ENCODE data around the gene EXD3. TPM values are rescaled to one million over a fixed set of nuclear protein-coding genes. Genes with fewer than 3 reads are reported as not detected.

The EXD3 gene
- total and polyA plus RNA-seq, 2 of the 4 experiments (the other 2 are of a cell fraction), result 1.1 to 7.4 TPM

DNA sequence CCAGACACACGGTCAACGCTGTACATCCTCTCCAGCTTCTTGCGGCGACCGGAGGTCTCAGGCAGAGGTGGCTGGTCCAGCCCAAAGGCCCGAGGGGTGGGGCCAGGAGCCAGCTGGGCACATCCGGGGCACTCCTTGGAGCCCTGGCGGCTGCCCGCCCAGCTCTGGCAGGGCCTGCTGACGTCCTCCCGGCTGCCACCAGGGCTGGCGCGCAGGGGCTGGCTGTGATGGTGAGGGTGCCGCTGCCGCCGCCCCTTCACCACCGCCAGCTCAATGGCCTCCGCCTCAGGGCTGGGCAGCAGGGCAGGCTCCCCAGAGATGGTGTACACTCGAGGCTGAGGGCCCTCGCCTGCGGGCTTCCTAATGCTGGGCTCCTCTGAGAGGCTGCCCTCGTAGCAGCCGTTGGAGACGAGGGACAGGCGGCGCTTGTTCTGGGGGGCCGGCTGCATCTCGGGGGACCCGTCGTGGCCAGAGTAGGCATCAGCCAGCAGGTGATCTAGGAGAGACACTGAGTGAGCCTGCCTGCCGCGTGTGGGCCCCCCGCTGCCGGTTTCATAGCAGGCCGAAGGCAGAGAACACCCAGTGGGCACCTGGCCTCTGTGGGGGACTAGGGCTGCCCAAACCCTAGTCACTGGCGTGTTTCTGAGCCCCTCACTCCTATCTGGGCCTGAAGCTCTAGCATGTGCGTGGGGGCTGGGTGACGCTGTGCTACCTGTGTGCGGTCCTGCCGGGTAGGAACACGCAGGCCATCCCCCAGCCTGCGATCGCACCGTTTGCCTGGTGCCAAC is 34.6 kb upstream of the EXD3 start:
- H3K9me1 ChIP-seq (ENCODE audit: insufficient read depth, low read length), result no peaks in the 10 kb centered on the region
- H2BK20ac ChIP-seq (ENCODE audit: low read depth, low read length), result no peak overlapping the region
- H2BK5ac ChIP-seq (ENCODE audit: low read depth, low read length, poor library complexity, severe bottlenecking), result no peak overlapping the region
- in situ Hi-C loops (cut with MboI; ENCODE audit: low sequenced_read_pairs), result no loop called here
- TF ChIP-seq, protein P1, sequence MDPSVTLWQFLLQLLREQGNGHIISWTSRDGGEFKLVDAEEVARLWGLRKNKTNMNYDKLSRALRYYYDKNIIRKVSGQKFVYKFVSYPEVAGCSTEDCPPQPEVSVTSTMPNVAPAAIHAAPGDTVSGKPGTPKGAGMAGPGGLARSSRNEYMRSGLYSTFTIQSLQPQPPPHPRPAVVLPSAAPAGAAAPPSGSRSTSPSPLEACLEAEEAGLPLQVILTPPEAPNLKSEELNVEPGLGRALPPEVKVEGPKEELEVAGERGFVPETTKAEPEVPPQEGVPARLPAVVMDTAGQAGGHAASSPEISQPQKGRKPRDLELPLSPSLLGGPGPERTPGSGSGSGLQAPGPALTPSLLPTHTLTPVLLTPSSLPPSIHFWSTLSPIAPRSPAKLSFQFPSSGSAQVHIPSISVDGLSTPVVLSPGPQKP (IDR thresholded peaks at IDR 0.05; ENCODE audit: borderline replicate concordance, low read depth, low read length), result no peak
- no peak for TF ChIP-seq MAFK (IDR thresholded peaks at IDR 0.05; ENCODE audit: low read depth, low read length)
- TF ChIP-seq SMC3 (IDR thresholded peaks at IDR 0.05; ENCODE audit: low read depth, low read length), result no peak
- no peak for TF ChIP-seq NFE2L2 (IDR thresholded peaks at IDR 0.05; ENCODE audit: low read depth, low read length)
- TF ChIP-seq BHLHE40 (IDR thresholded peaks at IDR 0.05; ENCODE audit: low read depth, low read length), result no peak
- TF ChIP-seq POLR2A (IDR thresholded peaks at IDR 0.05; ENCODE audit: low read depth, low read length), result no peak
- TF ChIP-seq, protein P2, sequence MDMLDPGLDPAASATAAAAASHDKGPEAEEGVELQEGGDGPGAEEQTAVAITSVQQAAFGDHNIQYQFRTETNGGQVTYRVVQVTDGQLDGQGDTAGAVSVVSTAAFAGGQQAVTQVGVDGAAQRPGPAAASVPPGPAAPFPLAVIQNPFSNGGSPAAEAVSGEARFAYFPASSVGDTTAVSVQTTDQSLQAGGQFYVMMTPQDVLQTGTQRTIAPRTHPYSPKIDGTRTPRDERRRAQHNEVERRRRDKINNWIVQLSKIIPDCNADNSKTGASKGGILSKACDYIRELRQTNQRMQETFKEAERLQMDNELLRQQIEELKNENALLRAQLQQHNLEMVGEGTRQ (IDR thresholded peaks at IDR 0.05; ENCODE audit: low read depth, low read length), result no peak
- TF ChIP-seq RFX5 (IDR thresholded peaks at IDR 0.05; ENCODE audit: low read depth, low read length), result no peak
- TF ChIP-seq CEBPB (IDR thresholded peaks at IDR 0.05; ENCODE audit: low read depth, low read length), result no peak
- no peak for TF ChIP-seq MXI1 (IDR thresholded peaks at IDR 0.05; ENCODE audit: borderline replicate concordance, low read depth, low read length)
- no peak for TF ChIP-seq RAD21 (IDR thresholded peaks at IDR 0.05; ENCODE audit: low read length)
- TF ChIP-seq RCOR1 (IDR thresholded peaks at IDR 0.05; ENCODE audit: insufficient replicate concordance, low read length), result no peak
- TF ChIP-seq CHD1 (IDR thresholded peaks at IDR 0.05; ENCODE audit: low read depth, low read length), result no peak
- TF ChIP-seq FOS (IDR thresholded peaks at IDR 0.05; ENCODE audit: low read depth, low read length), result no peak
- TF ChIP-seq MAZ (IDR thresholded peaks at IDR 0.05; ENCODE audit: borderline replicate concordance, low read depth, low read length), result no peak
- H3K23ac ChIP-seq (ENCODE audit: low read depth, low read length), result no peak overlapping the region
- H3K27me3 ChIP-seq (ENCODE audit: control insufficient read depth, insufficient read depth, low read length), result no peaks in the 10 kb centered on the region
- H2BK15ac ChIP-seq (ENCODE audit: low read depth, low read length), result no peak overlapping the region
- H2AK5ac ChIP-seq (ENCODE audit: low read depth, low read length), result peak overlapping the region; percentile 59; the same call in 1 of the 2 replicates
- peak overlapping the region; percentile 43 for H2AFZ ChIP-seq (replicated peaks; ENCODE audit: low read length, poor library complexity)
- H3K18ac ChIP-seq (ENCODE audit: low read depth, low read length), result no peak overlapping the region
- no peaks in the 10 kb centered on the region for H3K9me3 ChIP-seq (ENCODE audit: control insufficient read depth, insufficient read depth, low read length)
- no peak overlapping the region for H2BK120ac ChIP-seq (ENCODE audit: low read depth, low read length)
- peaks cover 24% of the 10 kb centered on the region for H3K4me1 ChIP-seq (ENCODE audit: control insufficient read depth, insufficient read depth, low read length)
- peak overlapping the region; percentile 74; the same call in 1 of the 2 replicates for H3K4me2 ChIP-seq (ENCODE audit: low read depth, low read length)
- no peak overlapping the region for H3K56ac ChIP-seq (ENCODE audit: extremely low read depth, insufficient read depth, low read length)
- CTCF ChIA-PET, result interaction anchor here (0.8 kb wide), 1 partner anchor 155 kb away, joined by 3 read pairs; the partner anchor contains the start of gene NRARP
- no peak overlapping the region for H3K9ac ChIP-seq (ENCODE audit: low read depth, low read length)
- H3K4me3 ChIP-seq (ENCODE audit: insufficient read depth, low read depth, low read length), result peak overlapping the region; percentile 82
- no peak overlapping the region for H4K8ac ChIP-seq (ENCODE audit: low read depth in 2 of 2, low read length in 2 of 2)
- POLR2A ChIA-PET (ENCODE audit: unreplicated experiment), result no interaction called here
- peaks cover 37% of the 10 kb centered on the region for H4K20me1 ChIP-seq (ENCODE audit: insufficient read depth, low read length)
- no TSS peak for BruUV-seq (replicated peaks)
- H4K5ac ChIP-seq (ENCODE audit: low read depth, low read length), result no peak overlapping the region
- dilution Hi-C loops (cut with HindIII; ENCODE audit: low sequenced_read_pairs, unreplicated experiment), result no loop called here
- no peak overlapping the region for H3K14ac ChIP-seq (replicated peaks; ENCODE audit: low read depth, low read length)
- peaks cover 6 to 42% of the 10 kb centered on the region in 2 experiments; a peak in 3 of 4 replicates for H3K79me1 ChIP-seq (ENCODE audit: low read depth in 1 of 2, low read length in 2 of 2)
- H3K36me3 ChIP-seq (ENCODE audit: control insufficient read depth, insufficient read depth, low read length), result peaks cover 28% of the 10 kb centered on the region
- H2AK9ac ChIP-seq (replicated peaks; ENCODE audit: low read depth, low read length, poor library complexity), result peak overlapping the region; percentile 93
- H3K4ac ChIP-seq (ENCODE audit: low read depth, low read length), result no peak overlapping the region
- intact Hi-C loops (cut with micrococcal nuclease), result no loop called here
- no peak overlapping the region for H3K27ac ChIP-seq (ENCODE audit: insufficient read depth, low read length)
- ATAC-seq (ENCODE audit: low read depth), result no peak
- DNase-seq, result no peak
- 98% methylated on average over 11 of the region's 44 CpGs; no CpG with 5 or more reads in 1 of the 2 experiments for WGBS, 2 experiments (ENCODE audit: extremely low coverage in 2 of 2, insufficient read length in 1 of 2)
- no peak overlapping the region for H4K91ac ChIP-seq (ENCODE audit: insufficient read depth, low read depth, low read length)

Measured in IMR-90 (cell line).